Lung (tissue), 12 donors: ENCODE results near the gene ERI3. TPM values are rescaled to one million over a fixed set of nuclear protein-coding genes. Genes with fewer than 3 reads are reported as not detected.

Experiments used
- ATAC-seq: fragments of 200-7000 bp; cut with Tn5 transposase; one replicate; pipeline ENCODE4 v1.9.1; 2020; ENCODE audit warnings: moderate number of reproducible peaks; ENCODE audit not compliant: insufficient read depth, low FRiP score
- DNase-seq, 3 donors: peaks; one replicate each; pipeline ENCODE4 v3.0.0-alpha.2; 2013 to 2017
- H3K27ac ChIP-seq, 2 donors: one replicate each; pipeline ENCODE4 v1.5.1; 2013; ENCODE audit warnings: mild to moderate bottlenecking in 2 of 2, moderate library complexity in 2 of 2, control low read depth in 1 of 2, inconsistent platforms in 1 of 2, low read depth in 1 of 2, low read length in 1 of 2
- H3K27me3 ChIP-seq, 3 donors: one replicate each; pipeline ENCODE4 v1.5.1; 2013; ENCODE audit warnings: low read length in 2 of 3; ENCODE audit not compliant: control insufficient read depth in 3 of 3, insufficient read depth in 3 of 3
- H3K36me3 ChIP-seq, 4 donors: one replicate each; pipeline ENCODE4 v1.5.1; 2013; ENCODE audit warnings: low read length in 4 of 4, mild to moderate bottlenecking in 1 of 4, moderate library complexity in 1 of 4; ENCODE audit not compliant: control insufficient read depth in 4 of 4, insufficient read depth in 4 of 4
- H3K4me1 ChIP-seq, 5 donors: one replicate each; pipeline ENCODE4 v1.5.1; 2013; ENCODE audit warnings: low read length in 5 of 5, mild to moderate bottlenecking in 2 of 5, moderate library complexity in 1 of 5; ENCODE audit not compliant: control insufficient read depth in 5 of 5, insufficient read depth in 5 of 5
- H3K4me3 ChIP-seq: one replicate; pipeline ENCODE4 v1.5.1; 2013; ENCODE audit warnings: mild to moderate bottlenecking, control low read depth, moderate library complexity
- H3K9ac ChIP-seq, 2 donors: one replicate each; pipeline ENCODE4 v1.5.1; 2013; ENCODE audit warnings: low read length in 2 of 2, control low read depth in 1 of 2; ENCODE audit not compliant: insufficient read depth in 1 of 2
- H3K9me3 ChIP-seq, 4 donors: one replicate each; pipeline ENCODE4 v1.5.1; 2013; ENCODE audit warnings: low read length in 3 of 4, mild to moderate bottlenecking in 1 of 4, moderate library complexity in 1 of 4; ENCODE audit not compliant: control insufficient read depth in 4 of 4, insufficient read depth in 3 of 4
- CTCF ChIP-seq: IDR thresholded peaks from 2 replicates; pipeline ENCODE4 v1.5.1; 2012; ENCODE audit warnings: mild to moderate bottlenecking; ENCODE audit errors: control extremely low read depth, extremely low read depth
- WGBS, 2 donors: extraction: QIAGEN DNeasy Blood & Tissue Kit; methylation state at CpG; one replicate each; pipeline ENCODE4 v1.1.7; 2013; 5-methylcytosine and 5-hydroxymethylcytosine counted together
- polyA plus RNA-seq, 2 donors: library from polyadenylated mRNA; stranded (reverse); fragments of 200-250 nt; gene quantifications; one replicate each; pipeline ENCODE4 v1.2.1, GENCODE V29; 2013
- total RNA-seq, 2 donors: library from RNA; depleted of rRNA in 1 of 2; stranded (reverse); fragments of >200 nt in 1 of 2; gene quantifications; one replicate each; pipeline ENCODE4 v1.2.1, GENCODE V29; 2014 to 2021
- donor health status: control.
- donor health status: control.
- donor health status: Bipolar disorder and iron deficiency.
- donor health status: healthy.
- donor health status: DM: yes; HTN: yes; CAD: no.

The ERI3 gene
- total and polyA plus RNA-seq, 4 donors, result 26.6 to 56.2 (median 40.8) TPM

GRCh38 chr1:44348061-44348485, 7.0 kb downstream of the ERI3 start:
- DNase-seq, result no peak
- Histone ChIP-seq H3K27ac (no peak overlapping the region), H3K4me3 (no peak overlapping the region), H3K36me3 (peaks cover 0 to 3% (median 1%) of the 10 kb centered on the region in 4 donors), H3K9me3 (no peaks in the 10 kb centered on the region), H3K4me1 (peaks cover 4 to 27% (median 9%) of the 10 kb centered on the region in 5 donors), H3K27me3 (no peaks in the 10 kb centered on the region), H3K9ac (no peak overlapping the region)
- ATAC-seq, result no peak
- WGBS, 2 donors, result 96 to 99% methylated on average over 4 of the region's 4 CpGs
- no peak for TF ChIP-seq CTCF

- Histone ChIP-seq H3K27me3 (no peaks in the 10 kb centered on the region), H3K9ac (no peak overlapping the region), H3K27ac (no peak overlapping the region), H3K4me1 (peaks cover 4 to 20% (median 5%) of the 10 kb centered on the region in 5 donors), H3K9me3 (no peaks in the 10 kb centered on the region), H3K36me3 (peaks cover 0 to 3% (median under 1%) of the 10 kb centered on the region in 4 donors), H3K4me3 (no peak overlapping the region)
- no peak for ATAC-seq
- peak in 2 of 3 donors; percentile 61 to 63 for DNase-seq
- TF ChIP-seq CTCF, result no peak
- WGBS, 2 donors, result 47 to 71% methylated on average over 4 of the region's 4 CpGs
Measured at GRCh38 chr1:44347280-44347679, 7.8 kb downstream of the ERI3 start.

GRCh38 chr1:44346878-44347277, 8.2 kb downstream of the ERI3 start:
- ATAC-seq, result no peak
- Histone ChIP-seq H3K4me1 (peaks cover 2 to 20% (median 5%) of the 10 kb centered on the region in 5 donors), H3K27me3 (no peaks in the 10 kb centered on the region), H3K36me3 (peaks cover 0 to 4% (median 2%) of the 10 kb centered on the region in 4 donors), H3K9ac (no peak overlapping the region), H3K9me3 (no peaks in the 10 kb centered on the region), H3K4me3 (no peak overlapping the region), H3K27ac (no peak overlapping the region)
- no peak for DNase-seq
- 89 to 94% methylated on average over 6 of the region's 6 CpGs for WGBS, 2 donors
- TF ChIP-seq CTCF, result no peak

- H3K9me3 ChIP-seq, result no peaks in the 10 kb centered on the region
- WGBS, 2 donors, result 82 to 89% methylated on average over 2 of the region's 2 CpGs
- DNase-seq (peak in 2 of 3 donors; percentile 31 to 42), ATAC-seq (no peak)
- peaks cover 0 to 20% (median 5%) of the 10 kb centered on the region in 5 donors for H3K4me1 ChIP-seq
- TF ChIP-seq CTCF, result no peak
- H3K27me3 ChIP-seq, result no peaks in the 10 kb centered on the region
- no peak overlapping the region for H3K9ac ChIP-seq
- H3K4me3 ChIP-seq, result no peak overlapping the region
- peak overlapping the region in 1 of 2 donors; percentile 39 for H3K27ac ChIP-seq
- peaks cover 0 to 5% (median 3%) of the 10 kb centered on the region in 4 donors for H3K36me3 ChIP-seq
Measured at GRCh38 chr1:44346184-44346583, 8.9 kb downstream of the ERI3 start.
